Activated CD4-positive, alpha-beta T cell treated with anti-CD3 and anti-CD28 coated beads for 24 hours (primary cell): ENCODE results near the gene CLDN22.

Source experiments
- DNase-seq, 2 donors: peaks; one replicate each; pipeline ENCODE4 v3.0.0-alpha.2; 2020; ENCODE audit warnings: low read depth in 2 of 2

CLDN22 gene

DNA sequence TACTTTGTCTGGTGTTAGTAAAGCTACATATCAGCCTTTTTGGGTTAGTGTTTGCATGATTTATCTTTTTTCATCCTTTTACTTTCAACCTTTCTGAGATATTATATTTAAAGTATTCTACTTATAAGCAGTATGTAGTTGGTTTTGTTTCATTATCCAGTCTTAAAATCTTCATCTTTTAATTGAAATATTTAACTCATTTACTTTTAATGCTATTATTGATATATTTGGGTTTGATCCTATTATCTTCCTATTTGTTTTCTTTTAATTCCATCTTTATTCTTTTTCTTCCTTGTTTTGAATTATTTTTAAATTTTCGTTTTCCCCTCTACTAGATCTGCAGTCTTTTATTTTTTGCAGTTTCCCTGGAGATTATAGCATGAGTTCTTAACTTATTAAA is 44.0 kb downstream of the CLDN22 start:
- DNase-seq, result no peak

GRCh38 chr4:183272384-183272783 is 47.7 kb downstream of the CLDN22 start:
- no peak for DNase-seq

GRCh38 chr4:183268556-183268955 is 51.5 kb downstream of the CLDN22 start:
- DNase-seq, result no peak
